B cell (primary cell): ENCODE measurements around the gene ADIG. TPM values are rescaled to one million over a fixed set of nuclear protein-coding genes. Genes with fewer than 3 reads are reported as not detected.

Experiments used
- ATAC-seq: fragments of 200-7000 bp; cut with Tn5 transposase; one replicate; pipeline ENCODE4 v1.10.0; 2021; ENCODE audit warnings: low read depth, mild to moderate bottlenecking, moderate number of reproducible peaks, moderate library complexity
- CTCF ChIA-PET: fragments of 350-600 bp; sonication (Branson Sonifier 250); formaldehyde crosslinking; loops from one replicate; lab custom pipeline; 2021; ENCODE audit warnings: antibody characterized with exemption, inconsistent platforms; lab: Charles Lee
- POLR2A ChIA-PET: fragments of 350-600 bp; sonication (Branson Sonifier 250); formaldehyde crosslinking; loops from one replicate; lab custom pipeline; 2021; ENCODE audit warnings: antibody characterized with exemption; lab: Charles Lee
- DNase-seq: peaks from one replicate; pipeline ENCODE4 v3.0.0; 2013
- H2AFZ ChIP-seq: 2 replicates; pipeline ENCODE4 v1.6.1; 2012; ENCODE audit warnings: mild to moderate bottlenecking, low read depth, low read length; ENCODE audit not compliant: insufficient read depth, poor library complexity, severe bottlenecking
- H3K27ac ChIP-seq, 2 donors: 1 replicate in 1 of 2; 2 replicates in 1 of 2; pipeline ENCODE4 v1.5.1; 2012 to 2013; ENCODE audit warnings: low read length in 2 of 2, mild to moderate bottlenecking in 2 of 2, moderate library complexity in 1 of 2
- H3K27me3 ChIP-seq, 4 experiments: fragments of 200-600 bp in 1 of 4; sonication (generic) in 1 of 4; replicated peaks in 1 of 4; 1 replicate in 2 of 4; 2 replicates in 2 of 4; pipeline versions ENCODE4 v1.6.1 to v1.7.0; 2013 to 2016; ENCODE audit warnings: low read length in 3 of 4, mild to moderate bottlenecking in 2 of 4, mixed read lengths in 1 of 4, moderate library complexity in 1 of 4; ENCODE audit not compliant: insufficient read depth in 4 of 4, control insufficient read depth in 3 of 4; ENCODE audit errors: control extremely low read depth in 1 of 4
- H3K36me3 ChIP-seq, 2 experiments: replicated peaks in 1 of 2; 1 replicate in 1 of 2; 2 replicates in 1 of 2; pipeline versions ENCODE4 v1.6.1 to v1.7.1; 2013; ENCODE audit warnings: low read length in 1 of 2; ENCODE audit not compliant: insufficient read depth in 2 of 2, control insufficient read depth in 1 of 2; ENCODE audit errors: control extremely low read depth in 1 of 2, extremely low read depth in 1 of 2
- H3K4me1 ChIP-seq, 2 donors: fragments of 200-600 bp in 1 of 2; sonication (generic) in 1 of 2; 1 replicate in 1 of 2; 2 replicates in 1 of 2; pipeline versions ENCODE4 v1.5.1 to v1.6.1; 2013 to 2017; ENCODE audit warnings: low read length in 2 of 2; ENCODE audit not compliant: control insufficient read depth in 2 of 2, insufficient read depth in 2 of 2
- H3K4me2 ChIP-seq: replicated peaks from 2 replicates; pipeline ENCODE3; 2012; ENCODE audit warnings: mild to moderate bottlenecking, low read depth, low read length; ENCODE audit not compliant: poor library complexity, severe bottlenecking
- H3K4me3 ChIP-seq, 5 experiments: fragments of 200-600 bp in 1 of 5; sonication (generic) in 1 of 5; 1 replicate in 3 of 5; 2 replicates in 2 of 5; pipeline versions ENCODE4 v1.5.1 to v1.7.0; 2011 to 2016; ENCODE audit warnings: low read length in 4 of 5, mild to moderate bottlenecking in 4 of 5, low read depth in 2 of 5, control low read depth in 1 of 5, moderate library complexity in 1 of 5; ENCODE audit not compliant: insufficient read depth in 1 of 5; ENCODE audit errors: control extremely low read depth in 1 of 5, extremely low read depth in 1 of 5
- H3K79me2 ChIP-seq: fragments of 200-600 bp; sonication (generic); one replicate; pipeline ENCODE4 v1.6.0; 2016; ENCODE audit warnings: low read length; ENCODE audit not compliant: control insufficient read depth, insufficient read depth
- H3K9ac ChIP-seq: fragments of 200-600 bp; sonication (generic); 2 replicates; pipeline ENCODE4 v1.6.1; 2017; ENCODE audit warnings: mild to moderate bottlenecking, low read length, moderate library complexity
- H3K9me3 ChIP-seq, 3 donors: one replicate each; pipeline versions ENCODE4 v1.6.1 to v1.7.1; 2013; ENCODE audit warnings: low read length in 2 of 3; ENCODE audit not compliant: control insufficient read depth in 2 of 3, insufficient read depth in 1 of 3; ENCODE audit errors: control extremely low read depth in 1 of 3
- H4K20me1 ChIP-seq: 2 replicates; pipeline ENCODE4 v1.6.0; 2012; ENCODE audit warnings: mild to moderate bottlenecking, low read length; ENCODE audit not compliant: insufficient read depth, control insufficient read depth, poor library complexity, severe bottlenecking
- H3K27ac Mint-ChIP-seq: one replicate; pipeline ENCODE4 v1.8.0; 2021; ENCODE audit warnings: mixed read lengths
- H3K27me3 Mint-ChIP-seq: one replicate; pipeline ENCODE4 v1.8.0; 2021; ENCODE audit warnings: mixed read lengths
- H3K4me1 Mint-ChIP-seq: one replicate; pipeline ENCODE4 v1.8.0; 2021; ENCODE audit warnings: mixed read lengths
- H3K4me3 Mint-ChIP-seq: one replicate; pipeline ENCODE4 v1.8.0; 2021; ENCODE audit warnings: mixed read lengths
- H3K9me3 Mint-ChIP-seq: one replicate; pipeline ENCODE4 v1.8.0; 2022; ENCODE audit warnings: mixed read lengths; ENCODE audit not compliant: insufficient read depth
- CTCF ChIP-seq: fragments of 200-600 bp; IDR thresholded peaks from one replicate; pipeline ENCODE4 v1.8.0; 2022; ENCODE audit warnings: antibody characterized with exemption, mild to moderate bottlenecking
- EZH2 ChIP-seq: IDR thresholded peaks from 2 replicates; pipeline ENCODE4 v1.6.1; 2012; ENCODE audit warnings: borderline replicate concordance, low read depth, mild to moderate bottlenecking, moderate library complexity, low read length; ENCODE audit not compliant: insufficient read depth, poor library complexity, severe bottlenecking
- WGBS: methylation state at CpG from one replicate; pipeline ENCODE4 v1.1.5; 2013; ENCODE audit warnings: missing lambda C conversion rate; ENCODE audit not compliant: insufficient coverage; 5-methylcytosine and 5-hydroxymethylcytosine counted together
- intact Hi-C: fragments of 100-400 bp; cut with micrococcal nuclease; formaldehyde crosslinking; loops from one replicate; pipeline ENCODE4 v1.10.0; 2022
- polyA plus RNA-seq: library from polyadenylated mRNA; depleted of rRNA; stranded (reverse); fragments of >200 nt; gene quantifications from 2 replicates; pipeline ENCODE4 v1.2.3, GENCODE V29; 2012
- total RNA-seq, 2 donors: library from RNA; stranded (reverse); fragments of 120-200 nt in 1 of 2; gene quantifications; 1 replicate in 1 of 2; 2 replicates in 1 of 2; pipeline versions ENCODE4 v1.2.3 to v1.2.4, GENCODE V29; 2013 to 2022

Gene ADIG
- total and polyA plus RNA-seq, 2 donors (not counting 1 experiment from before 2014, with no cell fraction given): not detected

GRCh38 chr20:38628580-38629470 is 47.8 kb downstream of the ADIG start:
- H3K27ac Mint-ChIP-seq: no peak overlapping the region
- Histone ChIP-seq H3K4me2 (no peak overlapping the region), H3K9me3 (peaks cover 0 to 6% (median 0%) of the 10 kb centered on the region in 3 donors), H3K36me3 (no peaks in the 10 kb centered on the region), H3K27me3 (peaks cover 0 to 5% (median 0%) of the 10 kb centered on the region in 4 experiments), H3K4me1 (peaks cover 3 to 4% of the 10 kb centered on the region in 2 donors), H3K4me3 (no peak overlapping the region), H4K20me1 (no peaks in the 10 kb centered on the region), H3K79me2 (no peaks in the 10 kb centered on the region), H2AFZ (no peak overlapping the region), H3K9ac (no peak overlapping the region), H3K27ac (no peak overlapping the region)
- no peak overlapping the region for H3K4me3 Mint-ChIP-seq
- intact Hi-C loops: no loop called here
- peaks cover 17% of the 10 kb centered on the region for H3K27me3 Mint-ChIP-seq
- TF ChIP-seq CTCF (no peak), EZH2 (no peak)
- ATAC-seq (no peak), DNase-seq (no peak)
- peaks cover 3% of the 10 kb centered on the region for H3K4me1 Mint-ChIP-seq
- ChIA-PET CTCF (no interaction called here), POLR2A (no interaction called here)
- 90% methylated on average over 9 of the region's 9 CpGs for WGBS
- H3K9me3 Mint-ChIP-seq: no peaks in the 10 kb centered on the region

GRCh38 chr20:38629979-38630378 is 49.0 kb downstream of the ADIG start:
- Histone ChIP-seq H3K4me1 (peaks cover 3 to 5% of the 10 kb centered on the region in 2 donors), H3K4me3 (no peak overlapping the region), H3K36me3 (no peaks in the 10 kb centered on the region), H3K9ac (no peak overlapping the region), H3K27me3 (peaks cover 0 to 13% (median 4%) of the 10 kb centered on the region in 4 experiments), H4K20me1 (no peaks in the 10 kb centered on the region), H3K4me2 (no peak overlapping the region), H3K79me2 (no peaks in the 10 kb centered on the region), H3K27ac (no peak overlapping the region), H2AFZ (no peak overlapping the region), H3K9me3 (no peaks in the 10 kb centered on the region)
- Mint-ChIP-seq H3K27ac (no peak overlapping the region), H3K4me3 (no peak overlapping the region), H3K27me3 (peaks cover 14% of the 10 kb centered on the region), H3K9me3 (no peaks in the 10 kb centered on the region), H3K4me1 (peaks cover 3% of the 10 kb centered on the region)
- 71% methylated on average over 1 of the region's 1 CpG for WGBS
- TF ChIP-seq CTCF (no peak), EZH2 (no peak)
- intact Hi-C loops: no loop called here
- DNase-seq (no peak), ATAC-seq (no peak)
- ChIA-PET POLR2A (no interaction called here), CTCF (interaction anchor here (0.7 kb wide), 1 partner anchor 419 kb away, joined by 4 read pairs; no protein-coding TSS in a partner anchor)
